SJCRH30 (cell line): ENCODE data around the gene CYFIP1. TPM values are rescaled to one million over a fixed set of nuclear protein-coding genes. Genes with fewer than 3 reads are reported as not detected.

Source experiments
- DNase-seq, 2 experiments: peaks; one replicate each; pipeline ENCODE4 v3.0.0-alpha.2; 2015 to 2020
- H3K27ac ChIP-seq: fragments of 250-450 bp; sonication (Bioruptor Pico); 2 replicates; pipeline ENCODE4 v1.5.1; 2020; ENCODE audit warnings: mild to moderate bottlenecking, moderate library complexity
- H3K27me3 ChIP-seq: fragments of 250-450 bp; sonication (Bioruptor Pico); 2 replicates; pipeline ENCODE4 v1.5.1; 2020; ENCODE audit warnings: mild to moderate bottlenecking, moderate library complexity
- H3K36me3 ChIP-seq: fragments of 250-450 bp; sonication (Bioruptor Pico); 2 replicates; pipeline ENCODE4 v1.5.1; 2020; ENCODE audit warnings: mild to moderate bottlenecking, moderate library complexity
- H3K4me1 ChIP-seq: fragments of 250-450 bp; sonication (Bioruptor Pico); 2 replicates; pipeline ENCODE4 v1.5.1; 2020; ENCODE audit warnings: mild to moderate bottlenecking, moderate library complexity
- H3K4me3 ChIP-seq: fragments of 250-450 bp; sonication (Bioruptor Pico); 2 replicates; pipeline ENCODE4 v1.5.1; 2020; ENCODE audit warnings: mild to moderate bottlenecking, moderate library complexity
- H3K9me3 ChIP-seq: fragments of 250-450 bp; sonication (Bioruptor Pico); replicated peaks from 2 replicates; pipeline ENCODE4 v1.5.1; 2020; ENCODE audit warnings: mild to moderate bottlenecking, moderate library complexity
- total RNA-seq: library from RNA; depleted of rRNA; stranded (reverse); fragments of >200 nt; shearing (Covaris generic); gene quantifications from 2 replicates; pipeline ENCODE4 v1.2.3, GENCODE V29; 2014

Gene CYFIP1
- total RNA-seq, 1 experiment from 2014 or later: 58.7 TPM

DNA sequence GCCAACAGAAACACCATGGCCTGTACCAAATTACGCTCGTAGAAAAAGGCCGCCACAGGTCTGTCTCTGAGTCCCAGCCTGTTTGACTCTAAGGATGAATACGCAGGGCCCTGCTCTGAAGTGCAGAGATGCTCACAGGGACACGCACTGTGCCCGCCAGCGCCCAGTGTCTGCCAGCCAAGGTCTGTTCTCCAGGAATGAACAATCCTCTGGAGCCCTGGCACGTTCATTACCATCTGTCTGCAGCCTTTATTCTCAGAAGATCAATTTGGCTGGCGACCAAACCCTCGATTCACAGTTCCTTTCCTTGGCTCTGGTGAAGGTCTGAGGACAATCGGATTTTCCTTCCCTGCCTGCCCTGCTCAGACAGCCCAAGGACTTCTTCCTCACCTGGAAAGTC is 75.4 kb downstream of the CYFIP1 start:
- DNase-seq: no peak
- Histone ChIP-seq H3K9me3 (no peaks in the 10 kb centered on the region), H3K4me3 (no peak overlapping the region), H3K4me1 (no peaks in the 10 kb centered on the region), H3K27me3 (no peaks in the 10 kb centered on the region), H3K27ac (no peak overlapping the region), H3K36me3 (peaks cover 14% of the 10 kb centered on the region)

DNA sequence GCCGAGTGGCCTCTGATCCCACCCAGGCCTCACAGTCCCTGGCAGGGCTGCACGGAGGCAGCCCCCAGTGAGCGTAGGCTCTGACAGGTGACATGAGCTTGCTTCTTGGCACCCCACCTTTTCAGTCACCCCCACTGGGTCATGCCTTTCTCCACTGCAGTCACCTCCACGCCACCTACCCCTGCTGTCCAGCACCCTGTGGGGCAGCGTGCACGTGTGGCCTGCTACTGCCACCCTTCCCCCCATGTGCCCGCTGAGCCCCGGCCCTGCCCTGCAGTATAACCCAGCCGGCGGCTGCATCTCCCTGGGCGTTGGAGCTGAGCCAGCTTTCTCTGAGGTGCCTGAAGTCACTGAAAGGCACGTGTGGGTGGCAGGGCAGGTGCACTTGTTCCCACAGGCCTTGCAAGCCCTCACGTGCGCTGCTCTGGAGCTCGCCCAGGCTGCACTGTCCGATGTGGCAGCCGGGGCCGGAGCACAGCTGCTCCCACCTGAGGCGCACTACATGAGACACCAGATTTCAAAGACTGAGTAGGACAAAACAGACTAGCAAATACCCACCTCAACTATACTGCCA is 76.1 kb downstream of the CYFIP1 start:
- Histone ChIP-seq H3K4me1 (no peaks in the 10 kb centered on the region), H3K9me3 (no peaks in the 10 kb centered on the region), H3K4me3 (no peak overlapping the region), H3K36me3 (peaks cover 16% of the 10 kb centered on the region), H3K27me3 (no peaks in the 10 kb centered on the region), H3K27ac (no peak overlapping the region)
- no peak for DNase-seq

DNA sequence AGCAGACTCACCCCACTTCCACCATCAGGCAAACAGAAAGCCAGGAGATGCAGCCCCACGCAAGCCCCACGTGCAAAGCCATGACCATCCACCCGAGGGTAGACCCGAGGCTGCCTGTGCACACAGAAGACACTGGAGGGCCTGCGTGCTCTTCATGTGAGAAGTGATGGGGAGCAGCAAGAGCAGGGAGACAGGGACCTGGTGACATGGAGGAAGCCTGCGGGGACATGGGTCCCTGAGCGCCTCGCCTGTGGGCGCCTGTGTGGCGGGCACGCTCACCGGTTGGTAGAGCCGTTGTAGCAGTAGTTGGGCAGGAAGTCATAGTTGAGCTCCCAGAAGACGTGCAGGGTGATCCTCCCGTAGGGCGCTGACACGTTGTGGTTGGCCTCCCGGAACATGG is 76.7 kb downstream of the CYFIP1 start:
- Histone ChIP-seq H3K4me3 (no peak overlapping the region), H3K27ac (no peak overlapping the region), H3K4me1 (no peaks in the 10 kb centered on the region), H3K36me3 (peaks cover 16% of the 10 kb centered on the region), H3K27me3 (no peaks in the 10 kb centered on the region), H3K9me3 (no peaks in the 10 kb centered on the region)
- no peak for DNase-seq

DNA sequence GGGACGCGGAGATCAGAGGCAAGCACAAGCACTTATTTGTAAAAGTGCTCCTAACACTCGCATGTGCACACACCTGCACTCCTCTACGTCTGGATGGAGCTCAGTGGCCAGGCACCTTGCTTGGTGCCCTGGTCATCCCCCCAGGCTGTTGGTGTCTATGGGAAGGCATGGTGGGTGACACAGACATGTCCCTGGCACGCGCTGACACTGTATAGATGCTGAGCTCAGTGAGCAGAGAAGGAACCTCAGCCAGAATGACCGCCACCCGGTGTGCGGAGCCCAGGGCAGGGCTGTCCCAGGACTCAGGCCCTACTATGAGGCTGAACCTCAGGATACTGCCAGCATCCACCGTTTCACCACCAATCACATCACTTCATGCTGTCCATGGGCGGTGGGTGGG is 77.2 kb downstream of the CYFIP1 start:
- no peak for DNase-seq
- H3K4me3 ChIP-seq: no peak overlapping the region
- H3K9me3 ChIP-seq: no peaks in the 10 kb centered on the region
- H3K27ac ChIP-seq: no peak overlapping the region
- no peaks in the 10 kb centered on the region for H3K4me1 ChIP-seq
- H3K36me3 ChIP-seq: peaks cover 16% of the 10 kb centered on the region
- H3K27me3 ChIP-seq: no peaks in the 10 kb centered on the region

DNA sequence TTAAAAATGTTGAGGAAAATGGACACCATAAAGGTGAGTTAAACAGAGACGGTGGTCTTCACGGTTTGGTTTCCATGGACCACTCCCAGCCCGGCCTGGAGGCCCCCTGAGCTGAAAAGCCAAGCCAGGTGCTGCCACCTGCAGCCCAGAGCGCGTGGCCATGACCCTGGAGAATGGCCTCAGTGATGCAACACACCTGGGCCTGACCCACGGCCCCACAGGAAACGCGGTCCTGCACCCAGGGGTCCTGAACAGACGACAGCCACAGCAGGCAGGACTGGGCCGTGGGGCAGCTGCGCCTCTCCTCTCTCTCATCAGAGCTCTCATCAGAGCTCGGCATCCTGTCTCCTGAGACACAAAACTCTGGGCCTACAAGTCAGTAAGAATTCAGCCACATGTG is 77.6 kb downstream of the CYFIP1 start:
- Histone ChIP-seq H3K27me3 (no peaks in the 10 kb centered on the region), H3K36me3 (peaks cover 16% of the 10 kb centered on the region), H3K4me1 (no peaks in the 10 kb centered on the region), H3K27ac (no peak overlapping the region), H3K4me3 (no peak overlapping the region), H3K9me3 (no peaks in the 10 kb centered on the region)
- no peak for DNase-seq

DNA sequence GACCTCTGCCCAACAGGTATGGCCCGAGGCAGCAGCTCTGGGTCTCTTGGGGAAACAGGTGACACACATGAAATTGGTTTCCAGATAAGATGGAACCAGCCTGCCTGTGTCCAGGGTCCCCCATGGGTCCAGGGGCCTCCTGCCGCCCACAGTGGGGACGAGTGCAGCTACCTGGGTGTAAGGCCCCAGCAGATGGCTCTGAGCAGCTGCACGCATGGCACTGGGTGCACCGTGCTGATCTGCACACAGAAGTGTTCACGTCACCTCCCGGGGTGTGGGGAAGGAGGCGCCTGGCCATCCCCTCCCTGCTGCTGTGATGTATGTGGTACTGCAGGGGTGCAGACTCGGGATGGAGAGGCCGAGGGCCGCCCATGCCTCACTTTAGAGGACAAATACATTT is 78.1 kb downstream of the CYFIP1 start:
- no peak overlapping the region for H3K27ac ChIP-seq
- no peak for DNase-seq
- no peaks in the 10 kb centered on the region for H3K4me1 ChIP-seq
- no peaks in the 10 kb centered on the region for H3K9me3 ChIP-seq
- no peaks in the 10 kb centered on the region for H3K27me3 ChIP-seq
- peaks cover 16% of the 10 kb centered on the region for H3K36me3 ChIP-seq
- no peak overlapping the region for H3K4me3 ChIP-seq

DNA sequence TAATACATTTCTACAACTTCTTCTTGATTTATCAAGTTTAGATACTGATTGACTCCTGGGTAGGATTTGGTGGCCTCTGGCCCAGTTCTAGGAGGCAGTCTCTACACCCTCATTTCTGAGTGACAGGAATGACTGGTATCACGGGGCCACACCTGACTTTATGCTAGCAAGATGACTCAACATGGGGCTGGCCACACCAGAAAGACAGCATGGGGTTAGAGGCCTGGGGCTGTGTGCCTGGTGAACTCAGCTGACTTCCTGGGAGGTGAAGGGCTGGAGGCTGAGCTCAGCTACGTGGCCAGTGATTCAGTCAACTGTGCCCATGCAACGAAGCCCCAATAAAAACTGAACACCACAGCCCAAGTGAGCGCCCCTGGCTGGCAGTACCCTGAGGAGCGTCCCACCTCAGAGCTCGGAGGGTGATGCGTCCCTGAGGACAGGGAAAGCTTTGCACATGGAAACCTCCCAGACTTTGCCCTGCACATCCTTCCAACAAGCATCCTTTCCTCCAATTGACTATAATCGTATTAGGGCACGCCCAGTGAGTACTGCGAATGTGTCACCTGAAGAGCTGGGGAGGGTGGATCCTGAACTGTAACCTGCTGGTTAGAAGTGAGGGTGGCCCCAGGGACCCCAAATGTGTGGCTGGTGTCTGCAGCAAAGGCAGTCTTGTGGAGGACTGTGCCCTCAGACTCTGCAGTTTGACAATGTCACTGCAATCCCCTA is 84.5 kb downstream of the CYFIP1 start:
- H3K4me3 ChIP-seq: no peak overlapping the region
- peaks cover 13% of the 10 kb centered on the region for H3K36me3 ChIP-seq
- no peak overlapping the region for H3K27ac ChIP-seq
- H3K27me3 ChIP-seq: no peaks in the 10 kb centered on the region
- peak in 1 of 2 experiments; percentile 11 for DNase-seq
- no peaks in the 10 kb centered on the region for H3K4me1 ChIP-seq
- H3K9me3 ChIP-seq: no peaks in the 10 kb centered on the region

DNA sequence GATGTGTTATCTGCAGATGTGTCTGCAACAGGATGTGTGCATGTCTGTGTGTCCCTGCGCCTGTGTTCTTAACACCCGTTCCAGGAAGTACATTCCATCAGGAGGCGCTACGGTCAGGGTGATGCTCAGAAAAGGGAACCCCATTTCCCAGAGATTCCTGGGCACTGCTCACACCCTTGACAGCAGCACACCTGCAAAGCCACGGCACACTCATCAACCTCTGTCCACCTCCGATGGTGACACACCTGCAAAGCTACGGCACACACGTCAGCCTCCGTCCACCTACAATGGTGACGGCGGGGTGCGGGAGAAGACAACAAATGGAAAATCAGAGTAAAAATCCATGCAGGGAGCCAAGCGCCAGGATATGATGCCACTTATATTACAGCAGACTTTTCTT is 86.3 kb downstream of the CYFIP1 start:
- H3K4me3 ChIP-seq: no peak overlapping the region
- H3K27me3 ChIP-seq: no peaks in the 10 kb centered on the region
- no peak overlapping the region for H3K27ac ChIP-seq
- no peak for DNase-seq
- no peaks in the 10 kb centered on the region for H3K4me1 ChIP-seq
- peaks cover 3% of the 10 kb centered on the region; the same call in 1 of the 2 replicates for H3K36me3 ChIP-seq
- H3K9me3 ChIP-seq: no peaks in the 10 kb centered on the region

DNA sequence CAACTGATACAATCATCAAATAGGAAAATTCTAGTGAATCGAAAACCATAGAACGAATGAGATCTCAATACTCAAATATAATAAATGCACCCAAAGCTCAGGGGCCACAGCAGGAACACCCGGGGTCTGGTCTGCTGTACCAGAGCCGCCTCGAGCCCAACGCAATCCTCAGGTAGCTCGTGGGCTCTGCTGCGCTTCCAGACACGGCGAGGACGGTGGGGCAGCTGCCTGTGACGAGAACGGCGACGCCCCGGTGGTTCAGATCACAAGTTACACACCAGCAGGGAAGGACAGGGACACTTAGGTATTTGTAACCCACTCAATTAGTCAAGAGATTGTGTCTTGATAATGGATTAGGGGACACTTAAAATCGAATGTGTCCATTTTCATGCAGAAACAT is 87.1 kb downstream of the CYFIP1 start:
- no peaks in the 10 kb centered on the region for H3K9me3 ChIP-seq
- H3K4me1 ChIP-seq: 0 out of 2 replicates have a peak, but pooled peaks cover 4% of the 10 kb centered on the region
- no peak overlapping the region for H3K27ac ChIP-seq
- no peak overlapping the region for H3K4me3 ChIP-seq
- no peaks in the 10 kb centered on the region for H3K27me3 ChIP-seq
- no peak for DNase-seq
- H3K36me3 ChIP-seq: peaks cover 3% of the 10 kb centered on the region; the same call in 1 of the 2 replicates

DNA sequence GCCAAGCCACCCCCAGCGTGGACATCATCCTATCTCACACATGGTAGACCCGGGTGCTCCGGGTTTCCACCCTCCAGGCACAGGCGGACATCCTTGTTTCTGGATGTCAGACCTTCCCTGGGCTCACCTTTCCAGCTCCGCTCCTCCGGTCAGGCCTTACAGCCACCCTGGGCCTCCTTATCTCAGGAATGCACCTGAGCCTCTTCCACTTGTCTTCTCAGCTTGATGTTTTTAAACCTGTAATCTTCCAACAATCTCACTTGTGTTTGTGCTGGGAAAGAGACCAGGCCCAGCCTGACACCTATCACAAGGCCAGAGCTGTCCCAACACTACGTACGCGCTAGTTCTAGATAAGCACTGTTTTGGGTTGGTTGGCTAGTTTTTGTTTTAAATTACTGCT is 87.8 kb downstream of the CYFIP1 start:
- Histone ChIP-seq H3K27ac (no peak overlapping the region), H3K4me3 (no peak overlapping the region), H3K27me3 (no peaks in the 10 kb centered on the region), H3K9me3 (no peaks in the 10 kb centered on the region), H3K36me3 (peaks cover 3% of the 10 kb centered on the region; the same call in 1 of the 2 replicates), H3K4me1 (peaks cover 8% of the 10 kb centered on the region)
- no peak for DNase-seq

DNA sequence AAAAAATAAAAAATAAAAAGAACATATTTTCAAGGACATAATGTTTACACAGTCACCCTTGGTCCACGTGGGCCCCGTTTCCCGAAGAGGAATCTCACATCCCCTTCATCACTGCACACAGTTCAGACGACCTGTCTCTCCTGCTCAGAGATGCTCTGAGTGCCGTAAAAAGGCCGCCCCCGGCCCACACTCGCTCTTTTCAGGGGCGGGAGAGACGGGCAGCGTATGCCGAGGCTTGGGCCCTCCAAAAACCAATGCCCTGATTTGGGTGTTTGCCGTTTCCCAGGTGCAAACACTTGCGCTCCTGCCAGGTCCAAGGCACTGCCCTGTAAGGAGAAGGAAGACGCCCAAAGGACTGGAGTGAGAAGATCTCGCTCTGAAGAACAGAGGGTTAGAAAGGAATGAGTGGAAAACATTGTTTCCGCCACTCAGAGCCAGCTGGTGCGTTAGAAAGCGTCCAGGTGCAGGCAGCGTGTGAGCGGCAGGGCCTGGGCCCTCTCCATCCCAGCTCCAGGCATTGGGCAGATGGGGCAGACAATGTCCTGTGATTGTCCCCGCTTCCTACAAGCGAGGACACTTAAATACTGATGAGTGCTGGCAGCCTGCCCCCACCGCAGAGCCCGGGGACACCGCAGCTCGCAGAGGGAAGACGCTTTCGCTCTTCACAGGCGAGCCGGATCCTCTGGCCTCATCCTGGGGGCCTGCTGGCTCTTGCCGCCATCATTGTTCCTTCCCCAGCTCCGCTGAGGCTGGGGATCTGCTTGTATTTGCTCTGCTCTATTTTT is 88.5 kb downstream of the CYFIP1 start:
- no peaks in the 10 kb centered on the region for H3K9me3 ChIP-seq
- H3K27ac ChIP-seq: no peak overlapping the region
- H3K27me3 ChIP-seq: no peaks in the 10 kb centered on the region
- H3K4me1 ChIP-seq: peaks cover 8% of the 10 kb centered on the region
- H3K4me3 ChIP-seq: no peak overlapping the region
- DNase-seq: no peak
- peaks cover 3% of the 10 kb centered on the region; the same call in 1 of the 2 replicates for H3K36me3 ChIP-seq

DNA sequence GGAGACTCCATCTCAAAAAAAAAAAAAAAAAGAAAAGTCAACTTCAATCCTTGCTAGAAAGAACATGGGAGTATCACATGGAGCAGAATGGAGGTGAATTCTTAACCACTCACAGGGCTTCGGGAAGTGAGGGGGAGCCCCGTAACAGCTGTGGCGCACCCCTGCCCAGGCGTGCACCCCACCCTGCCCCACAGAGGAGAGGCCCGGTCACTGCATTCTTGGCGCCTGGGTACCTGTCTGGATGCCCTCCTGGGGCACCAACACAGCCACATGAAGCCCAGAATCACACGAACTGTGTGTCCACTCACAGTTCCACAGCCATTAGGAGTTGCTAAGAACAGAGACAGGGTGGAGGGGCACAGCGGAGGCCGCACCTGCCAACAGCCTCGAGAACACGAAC is 89.9 kb downstream of the CYFIP1 start:
- no peak for DNase-seq
- Histone ChIP-seq H3K9me3 (no peaks in the 10 kb centered on the region), H3K4me1 (peaks cover 8% of the 10 kb centered on the region), H3K4me3 (no peak overlapping the region), H3K27ac (no peak overlapping the region), H3K36me3 (0 out of 2 replicates have a peak, but pooled peaks cover 3% of the 10 kb centered on the region), H3K27me3 (no peaks in the 10 kb centered on the region)

DNA sequence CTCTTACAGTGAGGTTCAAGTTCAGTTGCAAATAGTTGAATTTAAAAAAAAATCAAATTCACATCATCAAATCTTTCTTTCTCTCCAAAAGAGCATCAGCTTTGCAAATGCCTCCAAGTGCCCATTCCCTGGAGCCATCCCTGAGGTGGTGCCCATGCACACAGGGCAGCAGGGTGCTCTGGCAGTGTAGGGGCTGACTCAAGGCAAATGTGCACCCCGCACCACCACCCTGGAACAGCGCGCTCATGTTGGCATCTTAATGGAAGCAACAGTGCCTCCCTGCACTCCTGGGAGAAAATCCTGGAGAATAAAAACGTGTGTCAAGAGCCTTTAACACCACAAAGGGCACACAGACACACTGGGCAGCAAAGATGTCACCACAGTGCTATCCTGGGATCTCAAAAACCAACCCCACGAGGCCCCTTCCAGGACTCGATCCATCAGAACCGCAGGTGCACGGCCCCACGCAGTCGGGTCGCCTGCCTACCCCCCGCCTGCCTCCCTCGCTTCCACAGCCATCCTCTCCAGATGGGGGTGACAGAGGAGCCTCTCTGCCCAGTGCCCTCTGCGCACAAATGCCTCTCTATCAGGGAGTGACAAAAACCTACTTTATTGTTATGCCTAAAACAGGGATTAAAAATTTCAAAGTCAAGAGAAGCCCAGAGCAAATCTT is 90.9 kb downstream of the CYFIP1 start:
- peaks cover 8% of the 10 kb centered on the region for H3K4me1 ChIP-seq
- H3K36me3 ChIP-seq: 0 out of 2 replicates have a peak, but pooled peaks cover 3% of the 10 kb centered on the region
- H3K9me3 ChIP-seq: no peaks in the 10 kb centered on the region
- H3K4me3 ChIP-seq: no peak overlapping the region
- no peak overlapping the region for H3K27ac ChIP-seq
- H3K27me3 ChIP-seq: no peaks in the 10 kb centered on the region
- no peak for DNase-seq

DNA sequence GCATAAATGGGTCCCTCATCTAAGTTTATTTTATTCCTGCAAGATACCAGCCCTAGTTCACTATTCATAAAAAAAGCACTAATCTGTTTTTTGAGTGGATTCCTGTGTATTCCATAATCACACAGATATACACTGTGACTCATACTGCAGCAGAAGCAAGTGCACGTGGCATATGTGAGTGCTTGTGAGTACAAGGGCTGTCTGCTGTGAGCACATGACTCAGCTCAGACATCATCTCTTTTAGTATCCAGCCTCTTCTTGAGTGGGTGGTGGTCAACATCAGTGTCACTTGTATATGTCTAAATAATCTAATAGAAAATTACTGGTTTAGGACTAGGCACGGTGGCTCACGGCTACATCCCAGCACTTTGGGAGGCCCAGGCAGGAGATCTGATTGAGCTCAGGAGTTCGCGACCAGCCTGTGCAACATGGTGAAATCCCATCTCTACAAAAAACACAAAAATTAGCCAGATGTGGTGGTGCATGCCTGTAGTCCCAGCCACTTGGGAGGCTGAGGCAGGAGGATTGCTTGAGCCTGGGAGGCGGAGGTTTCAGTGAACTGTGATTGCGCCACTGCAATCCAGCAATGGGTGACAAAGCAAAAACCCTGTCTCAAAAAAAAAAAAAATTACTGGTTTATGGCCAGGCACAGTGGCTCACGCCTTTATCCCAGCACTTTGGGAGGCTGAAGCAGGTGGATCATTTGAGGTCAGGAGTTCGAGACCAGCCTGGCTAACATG is 91.9 kb downstream of the CYFIP1 start:
- no peaks in the 10 kb centered on the region for H3K27me3 ChIP-seq
- DNase-seq: peak in 1 of 2 experiments; percentile 11
- no peak overlapping the region for H3K4me3 ChIP-seq
- H3K9me3 ChIP-seq: no peaks in the 10 kb centered on the region
- H3K27ac ChIP-seq: peak overlapping the region; percentile 46
- H3K4me1 ChIP-seq: peaks cover 8% of the 10 kb centered on the region
- H3K36me3 ChIP-seq: 0 out of 2 replicates have a peak, but pooled peaks cover 3% of the 10 kb centered on the region
